Measurements from ENCODE around the gene ILRUN. TPM values are rescaled to one million over a fixed set of nuclear protein-coding genes. Genes with fewer than 3 reads are reported as not detected.

Gene ILRUN
- total and polyA plus RNA-seq, 2 experiments from 2014 or later = 17.6 to 80.1 TPM

DNA sequence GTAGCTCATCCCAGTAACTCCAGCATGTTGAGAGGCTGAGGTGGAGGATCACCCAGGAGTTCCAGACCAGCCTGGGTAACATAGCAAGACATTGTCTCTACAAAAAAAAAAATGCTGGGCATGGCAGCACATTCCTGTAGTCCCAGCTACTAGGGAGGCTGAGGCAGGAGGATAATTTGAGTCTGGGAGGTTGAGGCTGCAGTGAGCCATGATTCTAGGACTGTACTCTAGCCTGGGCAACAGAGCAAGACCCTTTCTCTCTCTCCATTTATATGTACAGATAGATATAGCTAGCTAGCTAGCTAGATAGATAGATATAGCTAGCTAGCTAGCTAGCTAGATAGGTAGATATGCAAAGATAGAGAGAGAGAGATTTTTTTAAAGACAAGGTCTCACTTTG, 20.4 kb downstream of the ILRUN start:
- Histone ChIP-seq H3K27ac (ENCODE audit: low read depth) (no peak overlapping the region), H3K4me2 (no peak overlapping the region), H3K36me3 (ENCODE audit: insufficient read depth) (no peaks in the 10 kb centered on the region), H3F3A (replicated peaks; ENCODE audit: low read depth) (no peaks in the 10 kb centered on the region), H3K27me3 (ENCODE audit: insufficient read depth) (no peaks in the 10 kb centered on the region), H3K9me2 (ENCODE audit: insufficient read depth) (no peaks in the 10 kb centered on the region), H3K4me3 (no peak overlapping the region), H3K4me1 (ENCODE audit: insufficient read depth) (no peaks in the 10 kb centered on the region), H2AFZ (no peak overlapping the region), H3K79me2 (replicated peaks; ENCODE audit: insufficient read depth) (peaks cover 98% of the 10 kb centered on the region), H4K20me1 (replicated peaks; ENCODE audit: insufficient read depth) (peaks cover 13% of the 10 kb centered on the region)
- H3K27me3 Mint-ChIP-seq (ENCODE audit: insufficient read depth, low read depth, poor library complexity) = no peaks in the 10 kb centered on the region
- ATAC-seq (no peak), DNase-seq (ENCODE audit: low spot score) (no peak)
- H3K4me1 Mint-ChIP-seq = peaks cover 8% of the 10 kb centered on the region
- no peaks in the 10 kb centered on the region for H3K9me3 Mint-ChIP-seq
- H3K4me3 Mint-ChIP-seq = no peak overlapping the region
- no peak for TF ChIP-seq EZH2phosphoT487 (IDR thresholded peaks at IDR 0.05; ENCODE audit: unreplicated experiment)
- TF ChIP-seq CREB1 (CRISPR knock-in tag; IDR thresholded peaks at IDR 0.05; ENCODE audit: low read depth) = no peak
- TF ChIP-seq EZH2 (IDR thresholded peaks at IDR 0.05; ENCODE audit: low read depth, unreplicated experiment) = no peak
- TF ChIP-seq STAT1 (IDR thresholded peaks at IDR 0.05; ENCODE audit: unreplicated experiment) = no peak
- TF ChIP-seq JUNB (IDR thresholded peaks at IDR 0.05; ENCODE audit: unreplicated experiment) = no peak
- TF ChIP-seq REST (IDR thresholded peaks at IDR 0.05; ENCODE audit: unreplicated experiment) = no peak
- TF ChIP-seq, protein P1, sequence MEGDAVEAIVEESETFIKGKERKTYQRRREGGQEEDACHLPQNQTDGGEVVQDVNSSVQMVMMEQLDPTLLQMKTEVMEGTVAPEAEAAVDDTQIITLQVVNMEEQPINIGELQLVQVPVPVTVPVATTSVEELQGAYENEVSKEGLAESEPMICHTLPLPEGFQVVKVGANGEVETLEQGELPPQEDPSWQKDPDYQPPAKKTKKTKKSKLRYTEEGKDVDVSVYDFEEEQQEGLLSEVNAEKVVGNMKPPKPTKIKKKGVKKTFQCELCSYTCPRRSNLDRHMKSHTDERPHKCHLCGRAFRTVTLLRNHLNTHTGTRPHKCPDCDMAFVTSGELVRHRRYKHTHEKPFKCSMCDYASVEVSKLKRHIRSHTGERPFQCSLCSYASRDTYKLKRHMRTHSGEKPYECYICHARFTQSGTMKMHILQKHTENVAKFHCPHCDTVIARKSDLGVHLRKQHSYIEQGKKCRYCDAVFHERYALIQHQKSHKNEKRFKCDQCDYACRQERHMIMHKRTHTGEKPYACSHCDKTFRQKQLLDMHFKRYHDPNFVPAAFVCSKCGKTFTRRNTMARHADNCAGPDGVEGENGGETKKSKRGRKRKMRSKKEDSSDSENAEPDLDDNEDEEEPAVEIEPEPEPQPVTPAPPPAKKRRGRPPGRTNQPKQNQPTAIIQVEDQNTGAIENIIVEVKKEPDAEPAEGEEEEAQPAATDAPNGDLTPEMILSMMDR (conservative IDR thresholded peaks at IDR 0.05; ENCODE audit: low read depth in 2 of 2) = no peak
- TF ChIP-seq, protein P2, sequence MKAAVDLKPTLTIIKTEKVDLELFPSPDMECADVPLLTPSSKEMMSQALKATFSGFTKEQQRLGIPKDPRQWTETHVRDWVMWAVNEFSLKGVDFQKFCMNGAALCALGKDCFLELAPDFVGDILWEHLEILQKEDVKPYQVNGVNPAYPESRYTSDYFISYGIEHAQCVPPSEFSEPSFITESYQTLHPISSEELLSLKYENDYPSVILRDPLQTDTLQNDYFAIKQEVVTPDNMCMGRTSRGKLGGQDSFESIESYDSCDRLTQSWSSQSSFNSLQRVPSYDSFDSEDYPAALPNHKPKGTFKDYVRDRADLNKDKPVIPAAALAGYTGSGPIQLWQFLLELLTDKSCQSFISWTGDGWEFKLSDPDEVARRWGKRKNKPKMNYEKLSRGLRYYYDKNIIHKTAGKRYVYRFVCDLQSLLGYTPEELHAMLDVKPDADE (IDR thresholded peaks at IDR 0.05) = no peak
- no peak for TF ChIP-seq NANOG (IDR thresholded peaks at IDR 0.05; ENCODE audit: borderline replicate concordance)
- no peak for TF ChIP-seq ZNF114 (CRISPR knock-in tag; IDR thresholded peaks at IDR 0.05)
- TF ChIP-seq ZNF462 (CRISPR knock-in tag; IDR thresholded peaks at IDR 0.05) = no peak
- TF ChIP-seq ZNF331 (CRISPR knock-in tag; IDR thresholded peaks at IDR 0.05; ENCODE audit: low read depth) = no peak
- no peak for TF ChIP-seq POLR2AphosphoS5 (IDR thresholded peaks at IDR 0.05; ENCODE audit: low read depth)
- H3K36me3 Mint-ChIP-seq (ENCODE audit: low read depth) = no peaks in the 10 kb centered on the region; the same call in 2 of the 3 replicates
- no peak overlapping the region for H3K27ac Mint-ChIP-seq

Measured in GM23338 (cell line).